Rectal smooth muscle tissue (tissue), 1 donor: ENCODE results near the gene LATS1.
A peak's percentile ranks its signal among the peaks of the same experiment; 100 is the strongest.
"Not testable (repeated sequence)": the region's sequence is repeated elsewhere in the genome, so short reads cannot be mapped to it uniquely, and the experiment has no call there.

ENCODE experiments used
- H3K27ac ChIP-seq: one replicate; pipeline ENCODE4 v1.7.0; 2013; ENCODE audit warnings: low read depth, low read length, inconsistent platforms
- H3K27me3 ChIP-seq: one replicate; pipeline ENCODE4 v1.7.0; 2013; ENCODE audit warnings: low read length; ENCODE audit not compliant: control insufficient read depth, insufficient read depth
- H3K36me3 ChIP-seq: one replicate; pipeline ENCODE4 v1.7.0; 2013; ENCODE audit warnings: low read length; ENCODE audit not compliant: control insufficient read depth, insufficient read depth
- H3K4me1 ChIP-seq: one replicate; pipeline ENCODE4 v1.7.0; 2013; ENCODE audit warnings: low read length; ENCODE audit not compliant: control insufficient read depth, insufficient read depth
- H3K4me3 ChIP-seq: one replicate; pipeline ENCODE4 v1.7.0; 2013; ENCODE audit warnings: low read length
- H3K9ac ChIP-seq: one replicate; pipeline ENCODE4 v1.7.0; 2013; ENCODE audit warnings: low read length

LATS1 gene

GRCh38 chr6:149750136-149750609 is 32.3 kb upstream of the LATS1 start:
- Histone ChIP-seq H3K9ac (peak overlapping the region; percentile 77), H3K27me3 (no peaks in the 10 kb centered on the region), H3K27ac (peak overlapping the region; percentile 90), H3K4me1 (peaks cover 4% of the 10 kb centered on the region), H3K36me3 (no peaks in the 10 kb centered on the region), H3K4me3 (peak overlapping the region; percentile 91)

GRCh38 chr6:149749594-149750135 is 31.8 kb upstream of the LATS1 start, which contains the start of gene PCMT1:
Gene PCMT1 (plus strand): TSS chr6:149749741. CDS start chr6:149749902, 161 bp downstream.
- H3K27ac ChIP-seq: peak within 1 kb of the TSS; percentile 90
- peaks cover 4% of the 10 kb centered on the region for H3K4me1 ChIP-seq
- H3K9ac ChIP-seq: peak within 1 kb of the TSS; percentile 77

GRCh38 chr6:149749082-149749593 is 31.2 kb upstream of the LATS1 start:
- H3K27me3 ChIP-seq, H3K4me1 ChIP-seq, H3K36me3 ChIP-seq: not testable (repeated sequence)
- Histone ChIP-seq H3K9ac (peak overlapping the region; percentile 49), H3K27ac (peak overlapping the region; percentile 90), H3K4me3 (peak overlapping the region; percentile 73)

More at GRCh38 chr6:149749594-149750135, 31.8 kb upstream of the LATS1 start, which contains the start of gene PCMT1:
- H3K27me3 ChIP-seq: no peaks in the 10 kb centered on the region
- H3K36me3 ChIP-seq: no peaks in the 10 kb centered on the region
- peak within 1 kb of the TSS; percentile 91 for H3K4me3 ChIP-seq

GRCh38 chr6:149746147-149746946 is 28.4 kb upstream of the LATS1 start, which contains the start of gene NUP43:
Gene NUP43 (minus strand): TSS chr6:149746529. CDS start chr6:149746495, 34 bp downstream.
- Histone ChIP-seq H3K27me3 (no peaks in the 10 kb centered on the region), H3K4me3 (peak within 1 kb of the TSS; percentile 88), H3K9ac (peak within 1 kb of the TSS; percentile 83), H3K4me1 (peaks cover 4% of the 10 kb centered on the region), H3K36me3 (peaks cover 12% of the 10 kb centered on the region), H3K27ac (peak within 1 kb of the TSS; percentile 70)

GRCh38 chr6:149745252-149745651 is 27.4 kb upstream of the LATS1 start:
- H3K27me3 ChIP-seq, H3K4me1 ChIP-seq, H3K27ac ChIP-seq, H3K9ac ChIP-seq: not testable (repeated sequence)
- Histone ChIP-seq H3K4me3 (peak overlapping the region; percentile 88), H3K36me3 (peaks cover 14% of the 10 kb centered on the region)

- no peak overlapping the region for H3K27ac ChIP-seq
- H3K9ac ChIP-seq: no peak overlapping the region
- H3K4me1 ChIP-seq: no peaks in the 10 kb centered on the region
- H3K4me3 ChIP-seq: no peak overlapping the region
- H3K27me3 ChIP-seq: no peaks in the 10 kb centered on the region
- peaks cover 7% of the 10 kb centered on the region for H3K36me3 ChIP-seq
Measured at GRCh38 chr6:149734915-149735314, 17.0 kb upstream of the LATS1 start.

GRCh38 chr6:149733089-149733720 is 15.3 kb upstream of the LATS1 start:
- Histone ChIP-seq H3K4me3 (no peak overlapping the region), H3K27me3 (no peaks in the 10 kb centered on the region), H3K36me3 (peaks cover 15% of the 10 kb centered on the region), H3K4me1 (no peaks in the 10 kb centered on the region), H3K27ac (no peak overlapping the region), H3K9ac (no peak overlapping the region)

- Histone ChIP-seq H3K4me3 (no peak overlapping the region), H3K27ac (no peak overlapping the region), H3K27me3 (no peaks in the 10 kb centered on the region), H3K4me1 (no peaks in the 10 kb centered on the region), H3K9ac (no peak overlapping the region), H3K36me3 (peaks cover 13% of the 10 kb centered on the region)
Measured at GRCh38 chr6:149729824-149730223, 11.9 kb upstream of the LATS1 start.

GRCh38 chr6:149728499-149729234 is 10.8 kb upstream of the LATS1 start:
- Histone ChIP-seq H3K9ac (no peak overlapping the region), H3K27me3 (no peaks in the 10 kb centered on the region), H3K27ac (no peak overlapping the region), H3K36me3 (peaks cover 13% of the 10 kb centered on the region), H3K4me1 (no peaks in the 10 kb centered on the region), H3K4me3 (no peak overlapping the region)

GRCh38 chr6:149727793-149728498 is 10.0 kb upstream of the LATS1 start:
- H3K36me3 ChIP-seq: peaks cover 13% of the 10 kb centered on the region
- H3K4me1 ChIP-seq: no peaks in the 10 kb centered on the region
- H3K27ac ChIP-seq: no peak overlapping the region
- H3K27me3 ChIP-seq: no peaks in the 10 kb centered on the region
- H3K4me3 ChIP-seq: no peak overlapping the region
- no peak overlapping the region for H3K9ac ChIP-seq

GRCh38 chr6:149725785-149726184 is 7.9 kb upstream of the LATS1 start:
- H3K36me3 ChIP-seq: peaks cover 9% of the 10 kb centered on the region
- no peaks in the 10 kb centered on the region for H3K27me3 ChIP-seq
- no peaks in the 10 kb centered on the region for H3K4me1 ChIP-seq
- H3K9ac ChIP-seq: no peak overlapping the region
- H3K27ac ChIP-seq: no peak overlapping the region
- no peak overlapping the region for H3K4me3 ChIP-seq
